Cardiac muscle cell (in vitro differentiated cells and primary cell): ENCODE data around the gene WDR44. TPM values are rescaled to one million over a fixed set of nuclear protein-coding genes. Genes with fewer than 3 reads are reported as not detected.

Experiments
- DNase-seq, 2 donors: peaks; one replicate each; pipeline versions ENCODE4 v3.0.0 to v3.0.0-alpha.2; 2010 to 2017; ENCODE audit warnings: low read depth in 1 of 2, low spot score in 1 of 2
- H3K27ac ChIP-seq: fragments of 200-600 bp; sonication (generic); 2 replicates; pipeline ENCODE4 v1.5.1; 2016
- H3K27me3 ChIP-seq: fragments of 200-600 bp; sonication (generic); 2 replicates; pipeline ENCODE4 v1.6.0; 2016; ENCODE audit warnings: control low read depth
- H3K36me3 ChIP-seq: fragments of 200-600 bp; sonication (generic); 2 replicates; pipeline ENCODE4 v1.5.1; 2016; ENCODE audit warnings: control low read depth
- H3K4me1 ChIP-seq: fragments of 200-600 bp; sonication (generic); 2 replicates; pipeline ENCODE4 v1.8.1; 2017; ENCODE audit warnings: low read depth, mild to moderate bottlenecking, mixed run types
- H3K4me3 ChIP-seq: fragments of 200-600 bp; sonication (generic); 2 replicates; pipeline ENCODE4 v1.5.1; 2016; ENCODE audit warnings: mild to moderate bottlenecking
- H3K9me3 ChIP-seq: fragments of 200-600 bp; sonication (generic); 2 replicates; pipeline ENCODE4 v1.5.1; 2017; ENCODE audit warnings: low read depth, mild to moderate bottlenecking, control low read depth
- polyA plus RNA-seq: library from polyadenylated mRNA; unstranded; fragments of >200 nt; fragmentation: Nextera tagmentation; extraction: Ambion mirVana; gene quantifications from 2 replicates; pipeline ENCODE4 v1.2.1, GENCODE V29; 2016
- total RNA-seq: library from RNA; depleted of rRNA; stranded (reverse); fragments of >200 nt; gene quantifications from 2 replicates; pipeline ENCODE4 v1.2.3, GENCODE V29; 2016
- TF ChIP-seq, protein P1 (sequence below): IDR thresholded peaks from 2 replicates; pipeline ENCODE4 v1.5.1; 2012; ENCODE audit warnings: low read depth, mild to moderate bottlenecking, low read length

WDR44 gene
- total and polyA plus RNA-seq, 2 experiments from 2014 or later: 11.9 to 15.9 TPM

DNA sequence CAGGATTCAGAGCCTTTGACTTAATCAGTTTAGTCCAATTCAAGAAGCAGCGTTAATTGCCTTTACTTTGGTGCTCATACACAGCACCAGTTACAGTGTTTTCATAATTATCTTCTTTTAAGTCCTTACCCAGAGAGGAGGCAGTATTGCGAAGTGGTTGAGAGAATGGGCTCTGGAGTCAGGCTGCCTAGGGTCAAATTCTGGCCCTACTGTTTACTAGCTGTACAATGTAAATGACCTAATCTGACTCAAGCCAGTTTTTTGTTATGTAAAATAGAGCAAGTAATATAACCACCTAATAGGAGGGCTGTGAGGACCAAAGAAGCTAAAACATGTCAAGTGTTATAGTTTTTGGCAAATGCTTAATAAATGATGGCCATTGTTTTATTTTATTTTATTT lies 27.6 kb downstream of the WDR44 start:
- no peaks in the 10 kb centered on the region for H3K9me3 ChIP-seq
- H3K36me3 ChIP-seq: no peaks in the 10 kb centered on the region
- DNase-seq: peak in 1 of 2 donors; percentile 1
- H3K27me3 ChIP-seq: no peaks in the 10 kb centered on the region
- H3K27ac ChIP-seq: no peak overlapping the region
- no peak overlapping the region for H3K4me3 ChIP-seq
- TF ChIP-seq, protein P1, sequence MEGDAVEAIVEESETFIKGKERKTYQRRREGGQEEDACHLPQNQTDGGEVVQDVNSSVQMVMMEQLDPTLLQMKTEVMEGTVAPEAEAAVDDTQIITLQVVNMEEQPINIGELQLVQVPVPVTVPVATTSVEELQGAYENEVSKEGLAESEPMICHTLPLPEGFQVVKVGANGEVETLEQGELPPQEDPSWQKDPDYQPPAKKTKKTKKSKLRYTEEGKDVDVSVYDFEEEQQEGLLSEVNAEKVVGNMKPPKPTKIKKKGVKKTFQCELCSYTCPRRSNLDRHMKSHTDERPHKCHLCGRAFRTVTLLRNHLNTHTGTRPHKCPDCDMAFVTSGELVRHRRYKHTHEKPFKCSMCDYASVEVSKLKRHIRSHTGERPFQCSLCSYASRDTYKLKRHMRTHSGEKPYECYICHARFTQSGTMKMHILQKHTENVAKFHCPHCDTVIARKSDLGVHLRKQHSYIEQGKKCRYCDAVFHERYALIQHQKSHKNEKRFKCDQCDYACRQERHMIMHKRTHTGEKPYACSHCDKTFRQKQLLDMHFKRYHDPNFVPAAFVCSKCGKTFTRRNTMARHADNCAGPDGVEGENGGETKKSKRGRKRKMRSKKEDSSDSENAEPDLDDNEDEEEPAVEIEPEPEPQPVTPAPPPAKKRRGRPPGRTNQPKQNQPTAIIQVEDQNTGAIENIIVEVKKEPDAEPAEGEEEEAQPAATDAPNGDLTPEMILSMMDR: no peak
- no peaks in the 10 kb centered on the region for H3K4me1 ChIP-seq

DNA sequence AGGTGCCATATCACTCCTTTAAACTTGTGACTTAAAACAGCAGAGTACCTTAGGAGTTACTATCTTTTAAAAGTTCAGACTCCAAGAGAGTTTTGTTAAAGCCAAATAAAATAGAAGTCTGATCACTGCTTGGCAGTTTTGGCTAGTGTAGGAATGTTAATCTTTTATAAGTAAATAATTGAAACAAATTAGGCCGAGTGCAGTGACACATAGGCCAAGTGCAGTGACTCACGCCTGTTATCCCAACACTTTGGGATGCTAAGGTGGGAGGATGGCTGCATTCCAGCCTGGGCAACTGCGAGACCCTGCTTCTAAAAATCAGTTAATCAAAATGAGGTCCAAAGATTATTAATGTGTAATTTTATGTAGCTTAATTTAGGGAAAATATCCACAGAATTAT lies 37.2 kb downstream of the WDR44 start:
- no peaks in the 10 kb centered on the region for H3K4me1 ChIP-seq
- H3K9me3 ChIP-seq: no peaks in the 10 kb centered on the region
- DNase-seq: no peak
- no peaks in the 10 kb centered on the region for H3K36me3 ChIP-seq
- H3K4me3 ChIP-seq: no peak overlapping the region
- no peak overlapping the region for H3K27ac ChIP-seq
- TF ChIP-seq, protein P1: no peak
- no peaks in the 10 kb centered on the region for H3K27me3 ChIP-seq

DNA sequence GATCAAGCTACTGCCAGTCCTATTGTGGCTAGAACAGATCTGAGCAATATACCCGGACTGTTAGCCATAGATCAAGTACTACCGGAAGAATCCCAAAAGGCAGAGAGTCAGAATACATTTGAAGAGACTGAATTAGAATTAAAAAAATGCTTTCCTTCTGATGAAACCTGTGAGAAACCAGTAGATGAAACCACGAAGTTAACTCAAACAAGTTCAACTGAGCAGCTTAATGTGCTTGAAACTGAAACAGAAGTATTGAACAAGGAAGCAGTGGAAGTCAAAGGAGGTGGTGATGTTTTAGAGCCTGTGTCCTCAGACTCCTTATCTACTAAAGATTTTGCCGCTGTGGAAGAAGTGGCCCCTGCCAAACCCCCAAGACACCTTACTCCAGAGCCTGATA lies 46.8 kb downstream of the WDR44 start:
- H3K27me3 ChIP-seq: no peaks in the 10 kb centered on the region
- H3K36me3 ChIP-seq: peaks cover 10% of the 10 kb centered on the region
- H3K4me1 ChIP-seq: no peaks in the 10 kb centered on the region
- peak in 1 of 2 donors; percentile 3 for DNase-seq
- TF ChIP-seq, protein P1: no peak
- no peak overlapping the region for H3K27ac ChIP-seq
- H3K4me3 ChIP-seq: no peak overlapping the region
- H3K9me3 ChIP-seq: no peaks in the 10 kb centered on the region

DNA sequence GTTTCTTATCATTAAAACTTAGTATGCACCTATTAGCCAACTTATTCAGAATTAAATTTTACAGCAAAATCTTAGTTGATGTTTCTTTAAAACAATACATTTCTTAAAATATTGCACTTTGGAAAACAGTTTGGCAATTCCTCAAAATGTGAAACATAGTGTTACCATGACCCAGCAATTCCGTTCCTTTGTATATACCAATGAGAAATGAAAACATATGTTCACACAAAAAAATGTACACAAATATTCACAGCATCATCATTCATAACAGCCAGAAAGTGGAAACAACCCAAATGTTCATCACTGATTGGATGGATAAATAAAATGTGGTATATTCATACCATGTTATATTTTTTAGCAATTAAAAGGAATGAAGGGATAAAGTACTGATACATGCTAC lies 50.2 kb downstream of the WDR44 start:
- no peak overlapping the region for H3K27ac ChIP-seq
- H3K36me3 ChIP-seq: peaks cover 13% of the 10 kb centered on the region
- H3K27me3 ChIP-seq: no peaks in the 10 kb centered on the region
- no peaks in the 10 kb centered on the region for H3K4me1 ChIP-seq
- TF ChIP-seq, protein P1: no peak
- DNase-seq: no peak
- no peaks in the 10 kb centered on the region for H3K9me3 ChIP-seq
- H3K4me3 ChIP-seq: no peak overlapping the region

DNA sequence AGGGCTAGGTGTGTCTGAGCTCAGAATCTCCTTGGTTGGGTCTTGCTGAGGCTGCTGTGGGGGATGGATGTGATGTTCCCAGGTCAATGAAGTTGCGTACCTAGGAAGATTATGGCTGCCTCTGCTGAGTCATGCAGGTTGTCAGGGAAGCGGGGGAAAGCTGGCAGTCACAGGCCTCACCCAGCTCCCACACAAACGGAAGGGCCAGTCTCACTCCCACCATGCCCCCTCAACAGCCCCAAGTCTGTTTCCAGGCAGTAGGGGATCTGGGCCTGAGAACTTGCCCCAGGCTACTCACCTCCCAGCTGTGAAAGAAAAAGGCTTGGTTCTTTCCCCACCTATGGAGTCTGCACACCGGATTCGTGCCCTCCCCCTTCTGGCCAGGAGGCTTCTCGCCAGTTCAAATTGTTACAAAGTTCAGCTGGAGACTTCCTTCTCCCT lies 72.9 kb downstream of the WDR44 start:
- H3K36me3 ChIP-seq: no peaks in the 10 kb centered on the region
- peak in 1 of 2 donors; percentile 8 for DNase-seq
- no peaks in the 10 kb centered on the region for H3K9me3 ChIP-seq
- TF ChIP-seq, protein P1: no peak
- H3K4me3 ChIP-seq: no peak overlapping the region
- no peak overlapping the region for H3K27ac ChIP-seq
- H3K4me1 ChIP-seq: no peaks in the 10 kb centered on the region
- H3K27me3 ChIP-seq: no peaks in the 10 kb centered on the region

DNA sequence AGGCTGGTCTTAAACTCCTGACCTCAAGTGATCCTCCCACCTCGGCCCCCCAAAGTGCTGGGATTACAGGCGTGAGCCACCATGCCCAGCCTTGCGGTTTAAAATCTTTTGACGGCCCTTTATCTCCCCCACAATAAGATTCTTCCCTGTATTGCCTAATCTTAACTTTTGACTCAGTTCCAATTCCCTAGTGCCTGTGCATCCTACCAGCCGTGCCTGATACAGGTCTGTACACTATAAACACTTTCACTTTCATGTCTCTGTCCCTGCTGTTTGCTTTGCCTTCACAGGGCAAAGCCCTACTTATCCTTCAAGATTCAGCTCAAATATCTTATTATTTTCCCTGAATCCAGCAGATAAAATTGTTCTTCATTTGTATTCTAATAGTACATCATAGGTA lies 74.6 kb downstream of the WDR44 start:
- Histone ChIP-seq H3K4me3 (no peak overlapping the region), H3K4me1 (no peaks in the 10 kb centered on the region), H3K27me3 (no peaks in the 10 kb centered on the region), H3K36me3 (no peaks in the 10 kb centered on the region), H3K27ac (no peak overlapping the region), H3K9me3 (no peaks in the 10 kb centered on the region)
- peak in 1 of 2 donors; percentile 74 for DNase-seq
- TF ChIP-seq, protein P1: no peak
